Esophagus squamous epithelium (tissue), 5 donors: ENCODE results near the gene DOCK10. TPM values are rescaled to one million over a fixed set of nuclear protein-coding genes. Genes with fewer than 3 reads are reported as not detected.
A peak's percentile ranks its signal among the peaks of the same experiment; 100 is the strongest.
"Not testable (repeated sequence)": the region's sequence is repeated elsewhere in the genome, so short reads cannot be mapped to it uniquely, and the experiment has no call there.

Source experiments
- DNase-seq: peaks from one replicate; lab custom pipeline; 2025; lab: John Stamatoyannopoulos, UW
- H3K27ac ChIP-seq, 4 donors: fragments of 200-600 bp; sonication (generic); one replicate each; pipeline ENCODE4 v1.5.1; 2016 to 2019; ENCODE audit warnings: mild to moderate bottlenecking in 1 of 4
- H3K27me3 ChIP-seq, 4 donors: fragments of 200-600 bp; sonication (generic); 1 replicate in 3 of 4; 2 replicates in 1 of 4; pipeline versions ENCODE4 v1.5.1 to v1.6.0; 2017 to 2021; ENCODE audit warnings: antibody characterized with exemption in 1 of 4
- H3K36me3 ChIP-seq, 3 donors: fragments of 200-600 bp; sonication (generic); one replicate each; pipeline ENCODE4 v1.5.1; 2016 to 2019
- H3K4me1 ChIP-seq, 3 donors: fragments of 200-600 bp; sonication (generic); one replicate each; pipeline ENCODE4 v1.5.1; 2017 to 2019
- H3K4me3 ChIP-seq, 4 donors: fragments of 200-600 bp; sonication (generic); 1 replicate in 3 of 4; 2 replicates in 1 of 4; pipeline ENCODE4 v1.5.1; 2016 to 2019; ENCODE audit warnings: mild to moderate bottlenecking in 2 of 4, moderate library complexity in 1 of 4
- H3K9me3 ChIP-seq, 3 donors: fragments of 200-600 bp; sonication (generic); one replicate each; pipeline ENCODE4 v1.5.1; 2016 to 2019
- POLR2A ChIP-seq, 4 donors: fragments of 450-650 bp; IDR thresholded peaks; one replicate each; pipeline ENCODE4 v1.6.1; 2017; ENCODE audit warnings: antibody characterized with exemption in 4 of 4, mild to moderate bottlenecking in 4 of 4, moderate library complexity in 3 of 4
- WGBS, 2 donors: methylation state at CpG; one replicate each; pipeline ENCODE4 v1.1.5; 2018; 5-methylcytosine and 5-hydroxymethylcytosine counted together
- intact Hi-C: fragments of 100-400 bp; cut with DNase I; formaldehyde crosslinking; loops from one replicate; pipeline ENCODE4 v1.15.0; 2022
- total RNA-seq, 4 donors: library from RNA; depleted of rRNA; stranded (reverse); fragments of >200 nt; gene quantifications; one replicate each; pipeline ENCODE4 v1.1.0, GENCODE V29; 2016
- TF ChIP-seq, protein P1 (sequence below), 6 experiments: fragments of 450-650 bp in 4 of 6; fragments of 200-600 bp in 2 of 6; sonication (generic) in 2 of 6; IDR thresholded peaks; one replicate each; pipeline ENCODE4 v1.5.1; 2016 to 2019; ENCODE audit warnings: antibody characterized with exemption in 6 of 6, mild to moderate bottlenecking in 4 of 6, moderate library complexity in 4 of 6
- donor health status: DM: yes; HTN: yes; CAD: no.

DOCK10 gene
- total RNA-seq, 4 donors from 2014 or later: 9.2 to 16.6 (median 11.7) TPM

DNA sequence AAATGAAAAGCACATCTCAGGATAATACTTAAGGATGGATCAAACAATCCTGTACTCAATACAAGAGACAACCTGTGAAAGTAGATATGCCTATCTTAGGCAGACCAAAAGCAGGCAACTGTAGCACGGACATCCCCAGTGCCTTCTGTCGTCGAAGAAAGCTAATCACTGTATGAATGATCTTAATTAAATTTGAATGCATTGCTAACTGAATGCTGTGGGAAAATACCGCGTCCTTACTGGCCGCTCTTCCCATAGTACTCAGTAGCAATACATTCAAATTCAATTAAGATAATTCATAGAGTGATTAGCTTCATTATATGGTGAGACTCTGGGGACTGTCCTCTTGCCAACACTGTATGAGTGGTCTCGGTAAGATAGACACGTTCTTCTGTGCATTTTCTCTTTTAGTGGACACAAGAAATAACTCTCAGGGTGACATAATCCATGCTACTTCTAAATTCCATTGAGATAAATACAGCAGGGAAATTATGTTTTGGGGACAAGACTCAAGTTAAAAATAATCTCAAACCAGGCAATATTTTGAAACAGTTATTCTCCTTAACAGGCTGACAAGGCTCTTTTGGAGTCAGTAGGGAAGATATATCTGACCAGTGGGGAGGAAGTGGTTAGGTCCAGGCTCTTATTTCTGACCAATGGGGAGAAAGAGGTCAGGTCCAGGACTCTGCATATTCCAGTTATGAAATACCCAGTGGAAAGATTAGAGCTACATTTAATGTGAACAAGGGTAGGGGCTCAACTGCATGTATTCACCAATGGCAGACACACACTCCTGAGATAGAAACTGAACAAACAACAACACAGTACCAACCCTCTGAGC is 97.3 kb downstream of the DOCK10 start:
- Histone ChIP-seq H3K4me1 (peaks cover 0 to 6% (median 0%) of the 10 kb centered on the region in 3 donors), H3K9me3 (no peaks in the 10 kb centered on the region), H3K27ac (peak overlapping the region in 3 of 4 donors; percentile 1 to 32 (median 11)), H3K36me3 (no peaks in the 10 kb centered on the region), H3K27me3 (no peaks in the 10 kb centered on the region), H3K4me3 (peak overlapping the region in 2 of 4 donors; percentile 30 to 42)
- intact Hi-C loops: no loop called here
- TF ChIP-seq, protein P1, sequence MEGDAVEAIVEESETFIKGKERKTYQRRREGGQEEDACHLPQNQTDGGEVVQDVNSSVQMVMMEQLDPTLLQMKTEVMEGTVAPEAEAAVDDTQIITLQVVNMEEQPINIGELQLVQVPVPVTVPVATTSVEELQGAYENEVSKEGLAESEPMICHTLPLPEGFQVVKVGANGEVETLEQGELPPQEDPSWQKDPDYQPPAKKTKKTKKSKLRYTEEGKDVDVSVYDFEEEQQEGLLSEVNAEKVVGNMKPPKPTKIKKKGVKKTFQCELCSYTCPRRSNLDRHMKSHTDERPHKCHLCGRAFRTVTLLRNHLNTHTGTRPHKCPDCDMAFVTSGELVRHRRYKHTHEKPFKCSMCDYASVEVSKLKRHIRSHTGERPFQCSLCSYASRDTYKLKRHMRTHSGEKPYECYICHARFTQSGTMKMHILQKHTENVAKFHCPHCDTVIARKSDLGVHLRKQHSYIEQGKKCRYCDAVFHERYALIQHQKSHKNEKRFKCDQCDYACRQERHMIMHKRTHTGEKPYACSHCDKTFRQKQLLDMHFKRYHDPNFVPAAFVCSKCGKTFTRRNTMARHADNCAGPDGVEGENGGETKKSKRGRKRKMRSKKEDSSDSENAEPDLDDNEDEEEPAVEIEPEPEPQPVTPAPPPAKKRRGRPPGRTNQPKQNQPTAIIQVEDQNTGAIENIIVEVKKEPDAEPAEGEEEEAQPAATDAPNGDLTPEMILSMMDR (IDR thresholded peaks at IDR 0.05): no peak
- peak in 1 of 4 donors; percentile 30 for TF ChIP-seq POLR2A (IDR thresholded peaks at IDR 0.05)
- WGBS, 2 donors: 67 to 84% methylated on average over 8 of the region's 8 CpGs
- DNase-seq: no peak

DNA sequence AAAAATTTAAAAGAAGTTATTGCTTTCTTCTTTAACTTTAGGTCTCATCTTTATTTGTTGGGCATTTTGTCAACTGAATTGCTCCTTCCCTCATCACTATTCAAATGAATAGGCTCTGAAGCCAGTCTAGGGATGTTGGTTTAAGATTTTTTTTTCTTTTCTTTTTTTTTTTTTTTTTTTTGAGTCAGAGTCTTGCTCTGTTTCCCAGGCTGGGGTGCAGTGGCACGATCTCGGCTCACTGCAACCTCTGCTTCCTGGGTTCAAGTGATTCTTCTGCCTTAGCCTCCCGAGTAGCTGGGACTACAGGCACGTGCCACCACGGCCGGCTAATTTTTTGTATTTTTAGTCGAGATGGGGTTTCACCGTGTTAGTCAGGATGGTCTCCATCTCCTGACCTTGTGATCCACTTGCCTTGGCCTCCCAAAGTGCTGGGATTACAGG is 98.6 kb downstream of the DOCK10 start:
- 83 to 87% methylated on average over 1 to 8 of the region's 8 CpGs for WGBS, 2 donors
- peak overlapping the region in 2 of 4 donors; percentile 30 to 42 for H3K4me3 ChIP-seq

DNA sequence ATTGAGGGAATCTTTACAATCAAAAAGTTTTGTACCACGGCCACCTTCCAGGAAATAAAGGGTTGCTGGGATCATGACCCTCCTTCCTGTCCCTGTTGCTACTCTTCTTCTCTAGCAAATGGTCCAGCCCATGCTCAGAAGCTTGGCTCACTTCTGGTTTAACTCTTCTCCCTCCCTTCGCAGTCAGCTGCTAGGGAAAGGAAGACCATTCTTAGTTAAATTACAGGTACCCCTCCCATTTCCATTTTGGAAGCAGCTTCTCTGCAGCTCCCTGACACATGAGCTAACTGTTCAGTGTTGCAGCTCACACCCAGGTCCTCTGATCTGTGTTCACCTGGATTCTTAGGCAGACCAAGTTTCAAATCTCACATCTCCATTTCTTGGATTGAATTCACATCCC is 100.3 kb downstream of the DOCK10 start:
- intact Hi-C loops: no loop called here
- no peaks in the 10 kb centered on the region for H3K9me3 ChIP-seq
- H3K27me3 ChIP-seq: no peaks in the 10 kb centered on the region
- no peaks in the 10 kb centered on the region for H3K36me3 ChIP-seq
- peak overlapping the region in 1 of 4 donors; percentile 21 for H3K27ac ChIP-seq
- TF ChIP-seq, protein P1 (IDR thresholded peaks at IDR 0.05): no peak
- TF ChIP-seq POLR2A (IDR thresholded peaks at IDR 0.05): no peak
- H3K4me1 ChIP-seq: peaks cover 0 to 14% (median 5%) of the 10 kb centered on the region in 3 donors
- H3K4me3 ChIP-seq: no peak overlapping the region
- no peak for DNase-seq
- 85 to 88% methylated on average over 2 of the region's 2 CpGs for WGBS, 2 donors

More for the DNA sequence above, 98.6 kb downstream of the DOCK10 start:
- DNase-seq, H3K36me3 ChIP-seq, H3K9me3 ChIP-seq, H3K27me3 ChIP-seq, intact Hi-C loops: not testable (repeated sequence)
- peak overlapping the region; percentile 3 to 32 (median 10) for H3K27ac ChIP-seq
- peaks cover 0 to 14% (median 0%) of the 10 kb centered on the region in 3 donors for H3K4me1 ChIP-seq

DNA sequence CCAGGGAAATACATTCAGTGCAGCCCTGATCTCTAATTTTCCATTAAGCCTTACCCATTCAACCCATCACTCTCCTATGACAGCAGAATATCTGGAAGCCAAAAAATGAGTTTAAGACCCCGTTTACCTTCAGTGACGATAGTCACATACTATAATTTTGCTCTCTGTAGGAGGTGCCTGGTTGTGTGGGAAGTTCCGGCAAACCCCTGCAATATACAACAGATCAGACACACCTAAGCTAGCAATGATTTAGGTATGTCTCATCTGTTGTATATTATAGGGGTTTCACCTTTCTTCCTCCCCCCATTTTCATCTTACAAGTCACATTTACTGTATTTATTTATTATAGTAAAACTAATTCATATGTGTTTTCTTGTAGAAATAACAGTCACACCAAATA is 101.7 kb downstream of the DOCK10 start:
- intact Hi-C loops: no loop called here
- peaks cover 0 to 14% (median 5%) of the 10 kb centered on the region in 3 donors for H3K4me1 ChIP-seq
- no peak overlapping the region for H3K4me3 ChIP-seq
- no peak for TF ChIP-seq POLR2A (IDR thresholded peaks at IDR 0.05)
- TF ChIP-seq, protein P1 (IDR thresholded peaks at IDR 0.05): no peak
- no peaks in the 10 kb centered on the region for H3K36me3 ChIP-seq
- DNase-seq: no peak
- no peaks in the 10 kb centered on the region for H3K9me3 ChIP-seq
- 96% methylated on average over 3 of the region's 3 CpGs for WGBS, 2 donors
- H3K27ac ChIP-seq: no peak overlapping the region
- no peaks in the 10 kb centered on the region for H3K27me3 ChIP-seq

DNA sequence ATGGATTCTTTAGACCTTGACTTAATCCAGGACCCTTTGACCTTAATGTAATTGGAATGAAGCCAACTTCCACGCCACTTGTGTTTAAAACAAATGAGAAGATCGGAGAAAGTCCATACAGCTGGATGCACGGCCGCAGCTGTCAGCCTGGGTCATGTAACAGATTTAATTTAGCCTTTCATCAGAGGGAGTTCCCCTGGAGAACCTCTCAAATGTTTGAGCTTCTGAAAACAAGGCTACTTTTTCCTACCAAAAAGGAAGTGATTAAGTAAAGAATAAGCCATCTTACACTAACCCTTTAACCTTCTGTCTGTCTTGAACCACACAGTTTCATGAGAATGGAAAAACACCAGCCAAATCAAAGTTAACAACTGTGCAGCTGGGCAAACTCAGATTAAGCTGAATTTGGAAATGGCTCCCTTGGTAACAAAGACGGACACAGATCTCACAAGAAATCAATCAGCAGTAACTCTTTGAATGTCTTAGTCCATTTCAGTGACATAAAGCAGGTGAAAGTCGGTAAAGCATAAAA is 103.6 kb downstream of the DOCK10 start:
- Histone ChIP-seq H3K9me3 (no peaks in the 10 kb centered on the region), H3K4me3 (peak overlapping the region in 1 of 4 donors; percentile 9), H3K4me1 (peaks cover 8 to 29% (median 9%) of the 10 kb centered on the region in 3 donors), H3K36me3 (no peaks in the 10 kb centered on the region), H3K27me3 (no peaks in the 10 kb centered on the region), H3K27ac (peak overlapping the region in 1 of 4 donors; percentile 29)
- 32 to 62% methylated on average over 6 of the region's 6 CpGs for WGBS, 2 donors
- intact Hi-C loops: no loop called here
- TF ChIP-seq POLR2A (IDR thresholded peaks at IDR 0.05): no peak
- TF ChIP-seq, protein P1 (IDR thresholded peaks at IDR 0.05): no peak
- no peak for DNase-seq
